ENCODE measurements around the gene ACOD1. TPM values are rescaled to one million over a fixed set of nuclear protein-coding genes. Genes with fewer than 3 reads are reported as not detected.

The ACOD1 gene
- total RNA-seq, 1 experiment from 2014 or later: not detected

DNA sequence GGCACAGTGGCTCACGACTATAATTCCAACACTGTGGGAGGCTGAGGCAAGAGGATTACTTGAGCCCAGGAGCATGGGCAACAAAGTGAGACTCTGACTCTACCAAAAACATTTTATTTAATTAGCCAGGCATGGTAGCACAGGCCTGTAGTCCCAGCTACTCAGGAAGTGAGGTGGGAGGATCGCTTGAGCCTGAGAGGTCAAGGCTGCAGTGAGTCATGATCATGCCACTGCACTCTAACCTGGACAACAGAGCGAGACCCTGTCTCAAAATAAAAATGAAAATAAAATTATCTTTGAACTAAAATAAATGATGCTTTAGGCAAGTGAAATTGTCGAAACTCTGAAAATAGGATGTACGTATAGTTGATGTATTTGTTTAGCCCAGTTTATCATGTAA lies 35.4 kb downstream of the ACOD1 start:
- Histone ChIP-seq H2BK5ac (ENCODE audit: insufficient read length, low read length) (no peak overlapping the region), H4K91ac (ENCODE audit: insufficient read length, low read depth, low read length) (no peak overlapping the region), H3K79me2 (ENCODE audit: insufficient read depth, low read length) (no peaks in the 10 kb centered on the region; the same call in 1 of the 2 replicates), H3K4ac (ENCODE audit: low read depth, low read length) (no peak overlapping the region), H2BK15ac (ENCODE audit: low read depth, low read length) (no peak overlapping the region), H3K23ac (ENCODE audit: insufficient read length, low read depth, low read length) (no peak overlapping the region), H2BK12ac (ENCODE audit: insufficient read length, low read depth, low read length) (no peak overlapping the region), H3K9me3 (ENCODE audit: control insufficient read depth, low read depth, low read length) (no peaks in the 10 kb centered on the region), H3K4me1 (ENCODE audit: insufficient read depth, low read length) (no peaks in the 10 kb centered on the region), H4K8ac (replicated peaks; ENCODE audit: insufficient read length, low read depth, low read length) (no peak overlapping the region), H3K18ac (ENCODE audit: insufficient read length, low read depth, low read length) (no peak overlapping the region), H3K56ac (ENCODE audit: insufficient read length, low read depth, low read length) (no peak overlapping the region), H3K23me2 (ENCODE audit: insufficient read length, low read depth, low read length, poor library complexity, severe bottlenecking) (no peaks in the 10 kb centered on the region), H2BK120ac (ENCODE audit: low read depth, low read length, poor library complexity, severe bottlenecking) (no peak overlapping the region), H3K27me3 (ENCODE audit: insufficient read depth, low read length) (no peaks in the 10 kb centered on the region), H3K27ac (ENCODE audit: insufficient read length, low read depth, low read length) (no peak overlapping the region), H3T11ph (ENCODE audit: low read length) (no peak overlapping the region), H4K20me1 (ENCODE audit: control insufficient read depth, insufficient read depth, insufficient read length) (no peaks in the 10 kb centered on the region), H2AFZ (ENCODE audit: low read length) (no peak overlapping the region), H3K4me2 (ENCODE audit: insufficient read depth, insufficient read length, low read length) (no peak overlapping the region), H2AK5ac (ENCODE audit: insufficient read length, low read length) (no peak overlapping the region), H2BK20ac (ENCODE audit: low read depth, low read length, poor library complexity, severe bottlenecking) (no peak overlapping the region), H3K9ac (ENCODE audit: extremely low read depth, insufficient read length, low read length) (no peak overlapping the region), H3K79me1 (ENCODE audit: insufficient read depth, low read depth, low read length, poor library complexity, severe bottlenecking) (no peaks in the 10 kb centered on the region), H4K5ac (ENCODE audit: insufficient read length, low read depth, low read length) (no peak overlapping the region), H3K14ac (ENCODE audit: insufficient read depth, low read length) (no peak overlapping the region)
- no peaks in the 10 kb centered on the region for H3K36me3 Mint-ChIP-seq (ENCODE audit: insufficient read depth in 1 of 3, low read depth in 3 of 3)
- H3K9me3 Mint-ChIP-seq: no peaks in the 10 kb centered on the region
- no peak overlapping the region; a peak in 1 of 7 replicates for H3K27ac Mint-ChIP-seq
- TF ChIP-seq, protein P1, sequence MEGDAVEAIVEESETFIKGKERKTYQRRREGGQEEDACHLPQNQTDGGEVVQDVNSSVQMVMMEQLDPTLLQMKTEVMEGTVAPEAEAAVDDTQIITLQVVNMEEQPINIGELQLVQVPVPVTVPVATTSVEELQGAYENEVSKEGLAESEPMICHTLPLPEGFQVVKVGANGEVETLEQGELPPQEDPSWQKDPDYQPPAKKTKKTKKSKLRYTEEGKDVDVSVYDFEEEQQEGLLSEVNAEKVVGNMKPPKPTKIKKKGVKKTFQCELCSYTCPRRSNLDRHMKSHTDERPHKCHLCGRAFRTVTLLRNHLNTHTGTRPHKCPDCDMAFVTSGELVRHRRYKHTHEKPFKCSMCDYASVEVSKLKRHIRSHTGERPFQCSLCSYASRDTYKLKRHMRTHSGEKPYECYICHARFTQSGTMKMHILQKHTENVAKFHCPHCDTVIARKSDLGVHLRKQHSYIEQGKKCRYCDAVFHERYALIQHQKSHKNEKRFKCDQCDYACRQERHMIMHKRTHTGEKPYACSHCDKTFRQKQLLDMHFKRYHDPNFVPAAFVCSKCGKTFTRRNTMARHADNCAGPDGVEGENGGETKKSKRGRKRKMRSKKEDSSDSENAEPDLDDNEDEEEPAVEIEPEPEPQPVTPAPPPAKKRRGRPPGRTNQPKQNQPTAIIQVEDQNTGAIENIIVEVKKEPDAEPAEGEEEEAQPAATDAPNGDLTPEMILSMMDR (conservative IDR thresholded peaks at IDR 0.05): no peak
- DNase-seq: no peak
- WGBS (ENCODE audit: extremely low coverage, insufficient read length, low lambda C conversion rate): no CpG with 5 or more reads among the region's 5 CpGs
- H3K27me3 Mint-ChIP-seq (ENCODE audit: low read depth): peaks cover 38% of the 10 kb centered on the region
- H3K4me1 Mint-ChIP-seq: no peaks in the 10 kb centered on the region
- no peak overlapping the region for H3K4me3 Mint-ChIP-seq

All from H9 (cell line).